Measurements from ENCODE around the gene CTNNA2. TPM values are rescaled to one million over a fixed set of nuclear protein-coding genes. Genes with fewer than 3 reads are reported as not detected.

The CTNNA2 gene
- total RNA-seq, 1 donor from 2014 or later, result 3.5 TPM

DNA sequence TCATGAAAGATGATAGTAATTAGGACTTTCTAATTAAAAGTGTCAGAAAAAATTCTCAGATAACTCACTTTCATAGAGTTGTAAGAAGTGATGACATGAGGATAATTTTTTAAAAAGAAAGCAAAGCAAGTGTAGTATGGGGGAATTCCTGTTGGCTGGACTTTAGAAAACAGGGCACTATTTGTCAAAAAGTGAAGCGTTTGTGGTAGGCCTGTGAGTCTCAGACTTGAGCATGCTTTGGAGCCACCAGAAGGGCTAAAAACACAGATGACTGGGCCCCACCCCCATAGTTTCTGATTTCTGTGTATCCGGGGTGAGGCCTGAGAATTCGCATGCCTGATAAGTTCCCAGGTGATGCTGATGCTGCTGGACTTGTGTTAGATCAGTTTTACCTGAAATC lies 1014.3 kb downstream of the CTNNA2 start:
- no peaks in the 10 kb centered on the region for H3K36me3 ChIP-seq (ENCODE audit: control insufficient read depth, insufficient read depth, low read length)
- DNase-seq (ENCODE audit: low read depth), result no peak
- TF ChIP-seq, protein P1, sequence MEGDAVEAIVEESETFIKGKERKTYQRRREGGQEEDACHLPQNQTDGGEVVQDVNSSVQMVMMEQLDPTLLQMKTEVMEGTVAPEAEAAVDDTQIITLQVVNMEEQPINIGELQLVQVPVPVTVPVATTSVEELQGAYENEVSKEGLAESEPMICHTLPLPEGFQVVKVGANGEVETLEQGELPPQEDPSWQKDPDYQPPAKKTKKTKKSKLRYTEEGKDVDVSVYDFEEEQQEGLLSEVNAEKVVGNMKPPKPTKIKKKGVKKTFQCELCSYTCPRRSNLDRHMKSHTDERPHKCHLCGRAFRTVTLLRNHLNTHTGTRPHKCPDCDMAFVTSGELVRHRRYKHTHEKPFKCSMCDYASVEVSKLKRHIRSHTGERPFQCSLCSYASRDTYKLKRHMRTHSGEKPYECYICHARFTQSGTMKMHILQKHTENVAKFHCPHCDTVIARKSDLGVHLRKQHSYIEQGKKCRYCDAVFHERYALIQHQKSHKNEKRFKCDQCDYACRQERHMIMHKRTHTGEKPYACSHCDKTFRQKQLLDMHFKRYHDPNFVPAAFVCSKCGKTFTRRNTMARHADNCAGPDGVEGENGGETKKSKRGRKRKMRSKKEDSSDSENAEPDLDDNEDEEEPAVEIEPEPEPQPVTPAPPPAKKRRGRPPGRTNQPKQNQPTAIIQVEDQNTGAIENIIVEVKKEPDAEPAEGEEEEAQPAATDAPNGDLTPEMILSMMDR (IDR thresholded peaks at IDR 0.05; ENCODE audit: insufficient read depth, low read length, poor library complexity, severe bottlenecking), result no peak
- H3K27me3 ChIP-seq (ENCODE audit: control insufficient read depth, insufficient read depth, low read length), result no peaks in the 10 kb centered on the region
- H3K4me3 ChIP-seq (ENCODE audit: low read depth, low read length), result no peak overlapping the region

DNA sequence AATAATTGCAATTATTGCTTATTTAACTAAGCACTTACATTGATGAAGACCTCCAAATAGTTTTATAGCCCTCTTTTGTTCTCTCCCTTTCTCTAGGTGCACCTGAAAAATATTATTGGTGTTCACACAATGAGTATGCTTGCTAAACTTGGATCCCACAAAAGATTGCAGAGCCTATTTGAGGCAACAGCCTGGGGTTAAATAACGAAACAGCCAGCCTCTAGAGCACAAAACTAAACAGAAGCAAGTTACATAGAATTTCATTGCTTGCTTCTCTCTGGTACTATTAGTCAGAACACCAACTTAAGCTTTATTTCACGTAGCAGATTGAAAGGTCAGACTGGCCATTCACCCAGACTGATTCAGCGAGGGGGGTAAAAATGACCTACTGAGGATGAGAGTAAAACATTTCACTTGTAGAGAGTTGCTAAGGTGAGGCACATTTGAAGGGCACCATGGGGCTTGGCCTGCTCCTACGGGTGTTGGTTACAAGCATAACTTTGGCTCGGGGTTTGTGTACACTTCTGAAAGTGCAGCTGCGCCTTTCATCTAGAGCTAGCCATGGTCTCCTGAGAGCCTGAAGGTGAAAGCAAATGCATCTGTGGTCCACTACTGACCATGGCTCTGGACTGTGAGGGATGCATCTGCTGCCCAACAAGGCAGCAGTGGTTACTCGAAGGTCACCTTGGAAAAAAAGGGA lies 1016.8 kb downstream of the CTNNA2 start:
- H3K27me3 ChIP-seq (ENCODE audit: control insufficient read depth, insufficient read depth, low read length), result no peaks in the 10 kb centered on the region
- no peak for DNase-seq (ENCODE audit: low read depth)
- no peak overlapping the region for H3K4me3 ChIP-seq (ENCODE audit: low read depth, low read length)
- no peaks in the 10 kb centered on the region for H3K36me3 ChIP-seq (ENCODE audit: control insufficient read depth, insufficient read depth, low read length)
- TF ChIP-seq, protein P1 (IDR thresholded peaks at IDR 0.05; ENCODE audit: insufficient read depth, low read length, poor library complexity, severe bottlenecking), result no peak

DNA sequence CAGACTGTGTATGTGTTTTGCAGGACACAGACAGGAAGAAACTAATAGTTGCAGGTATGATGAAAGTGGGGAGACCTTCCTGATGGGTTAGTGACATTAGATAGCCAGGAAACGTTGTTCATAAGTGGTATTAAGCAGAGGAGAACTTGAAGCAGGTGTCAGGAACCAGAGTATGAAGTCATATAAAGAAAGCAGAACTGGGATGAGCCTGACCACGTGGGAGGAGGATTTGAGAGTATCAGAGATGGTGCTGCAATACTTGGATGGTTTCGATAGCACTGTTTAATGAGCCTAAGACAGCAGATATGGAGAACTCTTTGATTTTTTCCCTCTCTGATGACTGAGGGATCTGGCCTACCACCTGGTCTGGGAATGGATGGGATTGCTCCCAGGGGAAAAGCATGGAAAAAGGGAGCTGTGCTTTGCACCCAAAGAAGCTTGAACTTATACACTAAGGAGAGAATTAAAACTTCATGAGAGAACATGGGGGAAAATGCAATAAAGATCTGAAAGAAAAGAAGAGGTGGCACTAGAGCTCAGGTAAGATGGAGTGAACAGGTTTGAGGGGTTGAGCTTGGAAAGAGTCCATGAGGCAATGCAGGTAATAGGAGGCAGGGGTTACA lies 1017.7 kb downstream of the CTNNA2 start:
- H3K36me3 ChIP-seq (ENCODE audit: control insufficient read depth, insufficient read depth, low read length), result no peaks in the 10 kb centered on the region
- TF ChIP-seq, protein P1 (IDR thresholded peaks at IDR 0.05; ENCODE audit: insufficient read depth, low read length, poor library complexity, severe bottlenecking), result no peak
- no peak for DNase-seq (ENCODE audit: low read depth)
- H3K4me3 ChIP-seq (ENCODE audit: low read depth, low read length), result no peak overlapping the region
- H3K27me3 ChIP-seq (ENCODE audit: control insufficient read depth, insufficient read depth, low read length), result no peaks in the 10 kb centered on the region

DNA sequence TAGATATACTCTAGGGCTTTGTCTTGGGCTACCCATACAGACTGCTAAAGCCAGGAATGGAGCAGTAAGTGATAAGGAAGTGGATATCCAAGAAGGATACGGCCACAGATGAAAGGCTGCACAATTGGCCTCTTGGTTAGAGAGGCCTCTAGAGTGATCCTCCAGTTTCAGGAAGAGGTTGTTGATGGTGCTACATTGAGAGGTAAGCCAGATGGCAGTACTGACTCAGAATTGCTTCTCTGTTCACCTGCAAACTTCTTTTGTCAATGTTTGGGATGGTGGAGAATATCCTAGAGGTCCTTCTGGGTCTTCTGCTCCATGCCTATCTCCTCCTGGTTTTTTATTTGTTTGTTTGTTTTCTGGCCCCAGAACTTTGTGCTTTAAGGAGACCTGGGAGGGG lies 1018.5 kb downstream of the CTNNA2 start:
- H3K27me3 ChIP-seq (ENCODE audit: control insufficient read depth, insufficient read depth, low read length), result no peaks in the 10 kb centered on the region
- DNase-seq (ENCODE audit: low read depth), result no peak
- no peaks in the 10 kb centered on the region for H3K36me3 ChIP-seq (ENCODE audit: control insufficient read depth, insufficient read depth, low read length)
- TF ChIP-seq, protein P1 (IDR thresholded peaks at IDR 0.05; ENCODE audit: insufficient read depth, low read length, poor library complexity, severe bottlenecking), result no peak
- no peak overlapping the region for H3K4me3 ChIP-seq (ENCODE audit: low read depth, low read length)

DNA sequence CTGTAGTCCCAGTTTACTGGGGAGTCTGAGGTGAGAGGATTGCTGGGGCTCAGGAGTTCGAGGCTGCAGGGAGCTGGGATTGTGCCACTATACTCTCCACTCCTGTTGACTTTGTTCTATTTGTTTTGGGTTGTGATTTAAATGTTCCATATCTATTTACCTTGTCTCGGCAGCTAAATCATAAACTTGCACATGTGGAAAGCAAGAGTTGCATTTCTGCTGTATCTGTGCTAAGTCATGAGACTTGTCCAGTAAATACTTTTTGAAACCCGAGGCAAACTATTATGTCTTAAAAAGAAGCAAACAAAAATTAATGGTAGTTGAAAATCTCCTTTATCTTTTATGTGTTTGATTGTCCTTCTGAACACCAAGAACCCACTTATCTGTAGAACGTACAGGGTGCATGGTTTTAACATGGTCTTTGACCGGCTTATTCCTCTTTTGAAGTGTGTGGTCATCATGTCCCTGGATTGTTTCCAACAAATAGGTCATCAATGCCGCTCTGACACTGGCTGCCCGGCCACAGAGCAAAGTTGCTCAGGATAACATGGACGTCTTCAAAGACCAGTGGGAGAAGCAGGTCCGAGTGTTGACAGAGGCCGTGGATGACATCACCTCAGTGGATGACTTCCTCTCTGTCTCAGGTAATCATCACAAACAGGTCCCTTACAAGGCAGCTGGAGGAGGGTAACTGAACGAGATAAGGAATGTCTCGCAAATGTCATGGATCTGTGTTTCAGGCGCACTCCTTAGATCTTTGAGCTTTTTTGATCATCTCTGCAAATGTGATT lies 1032.8 kb downstream of the CTNNA2 start:
- TF ChIP-seq, protein P1 (IDR thresholded peaks at IDR 0.05; ENCODE audit: insufficient read depth, low read length, poor library complexity, severe bottlenecking), result no peak
- H3K27me3 ChIP-seq (ENCODE audit: control insufficient read depth, insufficient read depth, low read length), result no peaks in the 10 kb centered on the region
- H3K4me3 ChIP-seq (ENCODE audit: low read depth, low read length), result no peak overlapping the region
- H3K36me3 ChIP-seq (ENCODE audit: control insufficient read depth, insufficient read depth, low read length), result no peaks in the 10 kb centered on the region
- DNase-seq (ENCODE audit: low read depth), result no peak
